Measurements from ENCODE around the gene GNAI2.
"Not testable (repeated sequence)": the region's sequence is repeated elsewhere in the genome, so short reads cannot be mapped to it uniquely, and the experiment has no call there.

Gene GNAI2

DNA sequence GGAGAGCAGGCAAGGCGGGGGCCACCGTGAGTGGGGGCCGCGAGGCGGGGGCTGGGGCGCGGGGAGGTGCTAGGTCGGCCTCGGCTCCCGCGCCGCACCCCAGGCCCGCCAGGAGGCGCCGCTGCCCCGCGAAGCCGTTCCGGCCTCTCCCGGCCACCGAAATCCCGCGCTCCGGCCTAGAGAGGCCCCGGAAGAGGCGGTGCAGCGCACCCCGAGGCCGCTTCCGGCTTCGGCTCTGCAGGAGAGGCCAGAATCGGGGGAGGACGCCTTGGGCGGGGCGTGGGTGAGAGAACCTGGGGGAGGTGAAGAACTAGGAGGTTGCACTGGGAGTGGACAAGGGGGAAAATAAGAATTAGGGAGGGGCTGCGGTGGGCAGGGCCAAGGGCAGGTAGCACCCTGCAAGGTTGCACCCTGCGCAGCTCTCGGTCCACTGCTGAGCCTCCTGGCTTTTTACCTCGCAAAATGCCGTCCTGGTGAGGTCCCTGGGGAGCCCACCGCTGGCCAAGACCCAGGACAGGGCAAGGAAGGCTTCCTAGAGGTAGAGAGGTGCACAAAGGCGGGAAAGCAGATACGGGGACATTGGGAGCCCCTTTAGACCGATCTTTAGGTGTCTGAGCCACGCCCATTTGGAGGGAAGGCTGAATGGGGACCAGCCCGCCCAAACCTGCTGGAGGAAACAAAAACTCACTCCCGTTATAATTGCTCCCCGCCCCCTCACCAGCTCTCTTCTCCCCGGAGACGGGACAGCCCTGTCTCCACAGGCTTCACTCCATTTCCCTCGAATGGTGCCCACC, 8.4 kb upstream of the GNAI2 start:
- DNase-seq: peak; percentile 92 to 93

DNA sequence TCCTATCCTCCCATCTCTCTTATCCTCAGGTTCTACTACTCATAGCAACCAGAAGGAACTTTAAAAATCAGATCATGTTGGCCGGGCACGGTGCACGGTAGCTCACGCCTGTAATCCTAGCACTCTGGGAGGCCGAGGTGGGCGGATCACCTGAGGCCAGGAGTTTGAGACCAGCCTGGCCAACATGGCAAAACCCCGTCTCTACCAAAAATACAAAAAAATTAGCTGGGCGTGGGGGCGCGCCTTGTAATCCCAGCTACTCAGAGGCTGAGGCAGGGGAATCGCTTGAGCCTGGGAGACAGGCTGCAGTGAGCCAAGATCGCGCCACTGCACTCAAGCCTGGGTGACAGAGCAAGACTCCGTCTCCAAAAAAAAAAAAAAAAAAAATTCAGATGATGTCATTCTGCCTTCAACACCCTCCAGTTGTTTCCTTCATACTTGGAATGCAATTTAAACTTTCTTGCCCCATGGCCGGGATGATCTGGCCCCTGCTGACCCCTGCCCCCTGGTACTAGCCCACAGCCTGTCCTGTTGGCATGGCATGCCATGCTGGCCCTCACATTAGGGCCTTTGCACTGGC, 7.7 kb upstream of the GNAI2 start:
- not testable (repeated sequence) for DNase-seq

DNA sequence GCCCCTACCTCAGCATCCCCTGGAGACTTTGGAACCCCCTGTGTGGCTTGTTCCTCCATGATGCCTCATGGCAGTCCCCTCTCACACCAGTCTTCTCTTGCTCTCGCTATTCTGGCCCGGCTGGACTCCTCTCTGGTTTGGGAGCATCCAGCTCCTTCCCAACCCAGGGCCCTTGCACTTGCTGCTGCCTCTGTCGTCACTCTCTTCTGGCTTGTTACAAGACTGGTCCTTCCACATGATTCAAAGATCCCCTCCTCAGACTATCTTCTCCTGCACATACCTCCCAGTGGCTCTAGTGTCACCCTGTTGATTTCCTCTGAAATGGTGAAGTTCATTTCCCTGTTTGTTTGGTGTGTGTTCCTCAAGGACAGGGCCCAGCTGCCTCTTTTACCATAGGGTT, 6.5 kb upstream of the GNAI2 start:
- no peak for DNase-seq

DNA sequence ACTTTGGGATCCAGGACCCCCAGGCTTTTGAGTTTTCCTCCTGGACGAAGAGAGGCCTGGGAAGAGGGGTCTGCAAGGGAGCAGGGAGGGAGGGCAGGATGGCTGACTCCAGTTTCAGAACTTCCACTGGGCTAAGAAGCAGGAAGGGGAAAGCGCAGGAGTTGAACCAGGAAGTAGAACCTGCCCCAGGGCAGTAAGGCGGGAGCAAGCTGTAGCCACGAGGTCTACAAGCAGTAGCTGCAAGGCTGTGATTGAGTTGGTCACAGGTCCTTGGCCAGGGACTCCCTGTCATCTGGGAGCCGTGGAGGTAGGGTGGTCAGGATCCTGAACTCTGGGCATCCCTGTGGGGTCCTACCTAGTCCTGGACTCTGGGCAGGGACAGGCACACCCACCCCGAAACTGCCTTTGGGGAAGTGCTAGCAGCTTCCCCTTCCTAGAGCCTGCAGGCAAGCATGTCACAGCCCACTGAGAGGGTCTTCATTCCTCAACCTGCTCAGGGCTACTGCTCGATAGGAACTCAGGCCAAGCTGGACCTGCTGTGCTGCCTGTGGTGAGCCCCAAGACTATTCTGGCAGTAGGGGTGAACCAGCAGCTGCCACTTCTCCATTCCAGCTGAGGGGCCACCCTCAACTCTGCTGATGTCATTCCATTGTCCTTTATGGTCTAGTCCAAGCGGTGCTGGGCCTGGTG, 5.8 kb upstream of the GNAI2 start:
- peak in 1 of 2 donors; percentile 23 for DNase-seq

DNA sequence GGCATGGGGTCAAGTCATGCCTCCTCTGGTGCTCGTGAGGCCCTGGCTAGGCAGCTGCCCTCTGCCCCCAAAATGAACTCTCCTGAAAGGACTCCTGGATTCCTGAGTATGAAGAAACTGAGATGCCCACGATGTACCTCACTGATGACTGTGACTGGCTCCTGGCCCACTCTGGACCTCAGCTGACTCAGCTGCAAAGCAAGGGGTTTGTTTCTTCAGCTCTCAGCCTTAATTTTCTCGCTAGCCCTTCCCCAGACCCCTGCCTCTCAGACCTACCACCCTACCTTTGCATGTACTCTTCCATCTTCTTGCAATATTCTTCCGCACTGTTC, 5.2 kb upstream of the GNAI2 start:
- DNase-seq: no peak

DNA sequence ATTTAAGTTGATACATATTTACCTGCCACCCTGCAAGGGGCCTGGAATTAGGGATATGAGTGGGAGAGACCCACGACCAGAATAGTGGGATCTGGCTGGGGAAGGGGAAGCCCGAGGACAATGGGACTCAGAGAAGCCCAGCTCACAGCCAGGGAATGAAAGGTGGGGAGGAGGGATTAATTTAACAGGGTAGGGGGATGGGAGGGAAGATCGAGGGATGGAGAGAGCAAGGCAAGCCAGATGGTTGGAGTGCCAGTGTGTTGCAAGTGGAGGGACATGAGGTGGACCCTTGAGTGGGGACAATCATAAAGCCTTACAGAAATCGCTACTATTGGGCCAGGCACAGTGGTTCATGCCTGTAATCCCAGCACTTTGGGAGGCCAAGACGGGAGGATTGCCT, 4.4 kb upstream of the GNAI2 start:
- DNase-seq: no peak

DNA sequence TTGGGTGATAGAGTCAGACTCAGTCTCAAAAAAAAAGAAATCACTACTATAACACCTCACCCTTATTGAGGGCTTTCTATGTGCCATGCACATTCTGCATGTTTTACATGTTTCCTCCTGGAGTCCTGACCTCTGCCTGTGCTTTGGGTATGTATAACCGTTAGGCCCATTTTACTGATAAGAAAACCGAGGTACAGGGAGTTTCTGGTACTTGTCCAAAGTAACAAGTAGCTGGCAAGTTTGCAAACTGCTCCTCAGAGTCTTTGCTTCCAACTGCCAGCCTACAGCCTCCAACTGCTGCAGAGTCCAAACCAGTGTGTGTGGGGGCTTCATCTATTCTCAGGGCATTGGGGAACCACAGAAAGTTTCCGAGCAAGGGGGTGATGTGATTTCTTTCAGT, 3.7 kb upstream of the GNAI2 start:
- no peak for DNase-seq

DNA sequence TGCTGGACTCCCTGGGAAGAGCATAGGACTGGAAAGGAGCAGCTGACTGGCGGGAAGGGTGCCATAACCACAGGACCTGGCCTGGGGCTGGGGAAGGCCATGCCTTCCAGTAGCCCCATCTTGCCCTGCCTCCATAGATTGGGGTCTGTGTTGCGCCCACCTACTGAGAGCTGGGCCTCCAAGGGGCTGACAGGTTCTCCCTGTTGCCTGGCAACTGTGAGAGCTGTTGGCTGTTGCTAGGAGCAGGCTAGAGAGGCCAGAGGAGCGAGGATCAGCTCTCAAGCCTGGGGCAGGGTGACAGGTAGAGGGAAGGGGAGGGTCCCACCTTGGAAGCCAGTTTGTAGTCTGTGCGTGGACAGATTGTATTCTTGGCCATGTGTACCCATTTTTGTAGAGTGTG, 2.8 kb upstream of the GNAI2 start:
- DNase-seq: no peak

DNA sequence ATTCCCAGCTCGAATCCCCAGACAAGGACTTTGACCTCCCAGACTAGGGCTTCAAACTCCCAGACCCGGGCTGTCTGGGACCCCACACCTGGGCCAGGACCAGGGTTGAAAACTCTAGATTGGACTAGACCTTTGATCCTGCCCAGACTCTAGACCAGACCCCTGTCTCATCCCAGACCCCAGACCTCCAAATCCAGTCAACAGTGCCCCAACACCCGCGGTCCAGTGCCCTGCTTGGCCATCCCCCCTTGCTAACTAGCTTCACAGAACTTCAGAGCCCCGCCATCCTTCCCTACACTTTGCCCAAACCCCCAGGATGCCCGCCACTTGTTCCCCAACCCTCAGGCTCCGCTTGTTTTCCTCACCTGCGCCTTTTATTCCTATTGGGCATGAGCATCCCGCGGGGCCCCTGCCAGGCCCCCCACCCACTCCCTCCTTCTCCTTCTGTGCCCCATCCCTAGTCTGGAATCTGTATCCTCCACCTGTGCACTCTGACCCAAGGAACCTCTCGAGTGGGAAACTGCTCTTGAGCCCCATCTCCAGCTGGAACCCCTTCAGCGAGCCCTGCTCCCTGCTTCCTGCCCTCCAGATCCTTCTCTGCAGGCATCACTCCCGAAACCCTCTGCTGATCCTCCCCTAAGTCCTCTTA, 604 bp downstream of the GNAI2 start:
- no peak for DNase-seq

DNA sequence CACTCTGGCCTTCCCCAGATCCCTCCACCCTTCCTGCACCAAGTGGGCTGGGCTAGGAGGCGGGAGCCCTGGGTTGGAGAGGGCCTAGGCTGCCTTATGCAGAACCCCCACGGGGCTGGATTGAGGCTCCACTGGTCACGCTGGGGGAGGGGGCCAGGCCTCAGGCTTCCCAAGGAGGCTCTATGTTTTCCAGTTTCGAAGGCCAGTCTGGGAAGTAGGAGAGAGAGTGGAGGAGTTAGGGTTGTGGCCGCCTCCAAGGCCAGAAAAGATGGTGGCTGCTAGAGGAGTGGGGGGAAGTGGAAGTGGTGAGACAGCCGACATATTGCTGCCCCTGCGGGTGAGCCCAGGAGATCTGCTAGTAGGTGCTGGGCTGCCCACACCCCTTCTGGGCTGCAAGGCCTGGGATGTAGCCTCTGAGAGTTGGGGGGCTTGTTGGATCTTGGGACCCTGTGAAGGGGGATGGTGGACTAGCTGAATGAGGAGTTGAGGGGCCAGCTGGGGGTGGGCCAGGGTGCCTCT, 1.2 kb downstream of the GNAI2 start:
- peak in 1 of 2 donors; percentile 34 for DNase-seq

DNA sequence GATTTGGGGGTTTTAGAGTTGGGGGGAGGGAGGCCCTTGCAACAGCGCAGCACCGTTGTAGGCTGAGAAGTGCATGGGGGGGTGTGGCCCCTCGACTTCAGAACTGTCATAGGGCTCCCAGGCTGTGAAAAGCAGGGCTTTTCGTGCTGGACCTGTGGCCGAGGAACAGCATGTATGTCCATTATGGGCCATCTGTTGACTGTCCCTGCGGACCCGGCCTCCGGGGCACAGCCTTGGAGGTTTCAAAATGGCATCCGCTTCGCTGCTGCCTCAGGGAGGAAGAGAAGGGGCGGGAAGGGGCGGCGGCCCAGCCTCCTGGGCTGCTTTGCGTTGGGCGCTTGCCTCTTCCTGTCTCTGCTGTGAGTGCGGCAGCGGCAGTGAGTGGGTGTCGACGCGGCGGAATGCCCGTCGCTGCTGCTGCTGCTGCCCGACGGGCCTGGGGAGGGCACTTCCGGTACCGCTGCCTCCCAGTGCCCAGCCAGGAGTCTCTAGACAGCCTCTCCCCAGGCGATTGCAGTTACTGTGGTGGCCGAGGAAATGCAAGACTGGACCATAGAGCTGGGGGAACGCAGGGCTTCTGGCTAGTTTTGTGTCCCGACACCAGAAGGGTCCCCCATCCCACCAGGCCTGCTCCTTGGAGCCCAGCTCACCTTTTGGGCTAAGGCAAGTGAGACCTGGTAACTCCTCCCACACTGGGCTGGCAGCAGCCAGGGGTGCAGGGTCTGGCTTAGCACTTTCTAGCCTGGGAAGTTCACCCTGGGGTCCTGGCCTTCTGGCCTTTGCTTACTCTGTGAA, 1.9 kb downstream of the GNAI2 start:
- peak; percentile 87 to 88 for DNase-seq

DNA sequence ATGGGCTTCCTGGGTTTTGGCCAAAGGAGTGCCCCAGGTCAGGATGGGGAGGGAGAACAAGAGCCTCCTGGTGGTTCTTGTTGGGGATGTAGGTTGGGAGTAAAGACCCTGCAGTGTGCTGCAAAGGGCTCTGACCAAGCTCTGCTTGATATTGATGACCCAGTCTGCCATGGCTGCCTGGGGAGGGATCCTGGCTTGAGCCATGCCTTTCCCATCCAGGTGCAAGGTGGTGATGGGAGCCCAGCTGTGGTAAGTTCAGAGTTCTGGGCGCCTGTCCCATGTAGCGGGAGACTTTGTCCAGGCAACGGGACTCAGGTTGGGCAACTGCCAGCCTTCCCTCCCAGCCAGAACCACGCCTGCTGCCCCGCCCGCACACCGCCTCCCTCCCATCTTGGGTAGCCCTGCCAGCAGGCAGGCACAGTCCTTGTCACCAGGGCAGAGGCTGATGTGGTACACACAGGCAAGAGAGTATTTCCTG, 2.6 kb downstream of the GNAI2 start:
- DNase-seq: peak in 1 of 2 donors; percentile 49

DNA sequence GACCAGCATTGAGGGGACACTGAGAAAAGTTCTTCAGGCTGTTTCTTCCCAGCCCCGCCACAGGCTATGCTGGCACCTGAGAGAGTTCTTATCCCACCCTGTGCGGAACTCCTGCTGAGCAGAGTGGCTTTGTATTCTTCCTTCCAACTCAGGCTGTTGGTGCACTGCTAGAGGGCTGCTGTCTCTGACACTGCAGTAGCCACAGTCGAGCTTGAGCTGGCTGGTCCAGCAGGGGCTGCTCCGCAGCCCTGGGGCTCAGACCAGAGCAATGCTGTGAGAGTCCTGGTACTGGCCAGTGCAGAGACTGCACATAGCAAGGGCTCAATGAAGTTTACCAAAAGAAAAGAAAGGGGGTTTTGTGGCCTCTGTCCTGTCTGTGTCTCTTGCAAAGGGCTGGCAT, 3.6 kb downstream of the GNAI2 start:
- DNase-seq: no peak

DNA sequence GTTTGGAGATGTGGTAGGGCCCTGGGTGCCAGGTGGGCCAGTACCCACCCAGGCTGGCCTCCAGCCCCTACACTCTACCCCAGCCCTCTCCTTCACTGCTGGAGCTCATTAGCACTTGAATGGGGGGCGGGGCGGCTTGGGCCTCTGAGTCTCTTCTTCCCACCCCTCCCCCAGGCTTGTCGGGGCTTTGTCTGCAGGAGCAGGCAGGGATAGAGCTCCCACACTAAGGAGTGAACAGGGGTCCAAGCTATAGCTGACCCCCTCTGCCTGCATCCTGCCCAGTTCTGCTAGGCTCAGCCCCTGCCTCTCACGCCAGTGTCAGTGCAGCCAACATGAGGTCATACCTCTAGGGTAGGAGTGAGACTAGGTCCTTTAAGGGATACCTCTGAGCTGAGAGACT, 5.2 kb downstream of the GNAI2 start:
- DNase-seq: no peak

DNA sequence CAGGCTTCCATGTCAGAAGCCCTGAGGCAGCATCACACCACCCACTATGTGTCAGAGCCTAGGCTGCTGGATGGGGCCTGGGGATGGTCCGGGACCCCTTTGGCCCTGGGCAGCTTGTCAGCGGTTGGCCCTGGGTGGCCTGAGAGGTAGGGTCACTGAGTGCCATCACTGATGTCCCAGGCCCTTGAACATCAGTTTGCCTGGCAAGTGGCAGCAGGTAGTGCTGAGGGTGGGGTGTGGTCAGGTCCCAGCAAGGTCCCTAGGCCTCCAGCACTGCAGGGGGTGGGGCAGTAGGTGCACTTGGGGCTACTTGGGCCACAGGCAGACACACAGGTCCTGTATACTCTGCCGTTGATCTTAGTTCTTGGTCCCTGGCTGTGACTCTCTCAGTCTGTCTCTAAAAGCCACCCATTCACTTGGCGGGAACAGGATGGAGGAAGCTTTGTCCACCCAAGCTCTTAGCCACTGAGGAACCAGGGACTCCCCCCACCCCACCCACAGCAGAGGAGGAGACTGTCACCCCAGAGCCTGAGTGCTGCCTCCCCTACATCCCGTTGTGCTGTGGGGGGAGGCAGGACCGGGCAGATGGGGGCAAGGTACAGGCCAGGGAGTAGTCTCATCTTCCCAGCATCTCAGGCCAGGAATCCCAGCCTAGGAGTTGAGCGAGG, 5.8 kb downstream of the GNAI2 start:
- DNase-seq: no peak

DNA sequence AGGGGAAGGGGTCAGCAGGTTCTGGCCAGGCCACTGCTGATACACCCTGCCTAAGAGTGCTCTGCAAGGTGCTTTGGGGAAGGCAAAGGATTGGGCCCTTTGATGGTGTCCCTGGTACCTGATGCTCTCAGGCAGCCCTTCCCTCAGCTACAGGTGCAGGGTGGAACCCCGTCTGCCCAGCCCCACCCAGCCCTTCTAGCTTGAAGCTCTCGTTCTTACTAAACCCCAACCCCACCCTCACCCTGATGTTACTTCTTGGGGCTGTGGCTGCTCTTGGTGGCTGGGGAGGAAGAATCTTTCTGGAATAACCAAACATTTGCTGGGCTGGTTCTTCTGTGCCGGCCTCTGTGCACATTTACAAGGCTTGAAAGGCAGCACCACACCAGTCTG, 6.4 kb downstream of the GNAI2 start:
- DNase-seq: no peak

DNA sequence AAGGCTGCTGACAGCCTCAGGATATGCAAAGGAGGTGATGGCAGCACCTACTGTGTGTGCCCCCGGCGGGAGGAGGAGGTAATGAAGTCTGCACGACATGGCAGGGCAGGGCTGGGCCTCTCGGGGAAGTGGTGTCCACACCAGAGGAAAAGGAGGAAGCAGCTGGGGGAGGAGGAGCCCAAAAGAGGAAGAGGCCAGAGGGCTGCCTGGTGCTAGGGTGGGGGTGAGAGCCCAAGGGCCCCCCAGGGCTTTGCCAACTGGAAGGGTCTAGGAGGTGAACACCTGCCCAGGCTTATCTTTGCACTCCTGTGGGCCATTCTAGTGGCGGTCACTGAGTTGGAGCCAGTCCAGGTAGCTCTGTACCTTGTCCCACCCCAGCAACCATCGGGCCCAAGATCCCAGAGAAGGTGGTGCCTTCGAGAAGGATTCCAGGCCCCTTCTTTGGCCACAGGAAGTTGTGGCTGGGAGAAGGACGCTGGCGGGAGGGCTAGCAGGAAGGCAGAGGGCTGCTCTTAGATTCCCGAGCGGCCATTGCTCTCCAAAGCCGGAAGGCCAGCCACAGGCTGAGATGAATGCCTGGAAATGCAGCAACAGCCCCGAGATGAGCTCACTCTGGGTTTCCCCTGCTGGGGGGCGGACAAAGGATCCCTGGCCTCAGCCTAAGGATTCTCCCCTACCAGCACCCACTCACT, 7.0 kb downstream of the GNAI2 start:
- peak; percentile 48 to 86 for DNase-seq

DNA sequence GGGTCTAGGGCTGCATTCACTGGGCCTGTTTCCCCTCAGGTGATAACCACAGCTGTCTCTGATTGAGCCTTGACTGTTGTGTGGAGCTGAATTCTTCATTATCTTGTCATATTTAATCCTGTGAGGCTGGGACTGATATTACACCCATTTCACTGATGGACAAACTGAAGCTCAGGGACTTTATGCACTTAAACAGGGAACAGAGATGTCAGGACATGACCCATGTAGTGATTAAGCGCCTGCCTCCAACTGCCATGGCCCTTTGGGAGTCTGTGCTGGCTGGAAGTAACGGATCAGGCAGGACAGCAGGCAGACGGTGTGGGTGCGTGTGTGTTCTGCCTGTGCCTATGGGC, 7.5 kb downstream of the GNAI2 start:
- no peak for DNase-seq

DNA sequence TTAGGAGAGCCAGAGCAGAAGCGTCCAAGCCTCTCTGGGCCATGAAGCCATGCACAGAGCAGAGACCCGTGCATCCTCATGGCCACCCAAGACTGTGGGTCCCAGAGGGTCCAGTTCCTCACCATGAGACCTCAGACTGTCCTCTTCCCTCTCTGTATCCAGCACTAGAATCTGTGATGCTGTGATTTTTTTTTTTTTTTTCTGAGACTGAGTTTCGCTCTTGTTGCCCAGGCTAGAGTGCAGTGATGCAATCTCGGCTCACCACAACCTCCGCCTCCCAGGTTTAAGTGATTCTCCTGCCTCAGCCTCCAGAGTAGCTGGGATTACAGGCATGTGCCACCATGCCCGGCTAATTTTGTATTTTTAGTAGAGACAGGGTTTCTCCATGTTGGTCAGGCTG, 8.8 kb downstream of the GNAI2 start:
- not testable (repeated sequence) for DNase-seq

DNA sequence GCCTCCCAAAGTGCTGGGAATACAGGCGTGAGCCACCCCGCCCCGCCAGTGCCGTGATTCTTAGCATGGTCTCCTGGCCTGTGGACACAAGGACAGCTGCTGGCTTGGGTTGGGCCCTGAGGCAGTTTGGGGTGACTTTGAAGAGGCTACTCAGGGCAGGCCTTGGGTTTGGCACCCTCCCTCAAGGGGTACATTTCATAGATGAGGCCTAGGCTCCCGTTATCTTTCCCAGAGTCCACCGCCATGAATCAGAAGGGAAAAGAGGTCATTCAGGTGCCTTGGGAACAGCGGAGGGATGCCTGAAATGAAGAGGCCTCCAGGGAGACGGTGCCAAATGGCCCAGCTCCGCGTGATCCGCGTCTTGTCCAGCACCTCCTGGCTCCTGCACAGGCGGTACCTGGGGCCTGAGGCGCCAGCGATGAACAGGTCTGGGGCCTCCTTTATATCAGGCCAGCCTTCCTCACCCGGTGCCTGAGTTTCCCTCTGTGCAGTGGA, 9.3 kb downstream of the GNAI2 start:
- DNase-seq: no peak

DNA sequence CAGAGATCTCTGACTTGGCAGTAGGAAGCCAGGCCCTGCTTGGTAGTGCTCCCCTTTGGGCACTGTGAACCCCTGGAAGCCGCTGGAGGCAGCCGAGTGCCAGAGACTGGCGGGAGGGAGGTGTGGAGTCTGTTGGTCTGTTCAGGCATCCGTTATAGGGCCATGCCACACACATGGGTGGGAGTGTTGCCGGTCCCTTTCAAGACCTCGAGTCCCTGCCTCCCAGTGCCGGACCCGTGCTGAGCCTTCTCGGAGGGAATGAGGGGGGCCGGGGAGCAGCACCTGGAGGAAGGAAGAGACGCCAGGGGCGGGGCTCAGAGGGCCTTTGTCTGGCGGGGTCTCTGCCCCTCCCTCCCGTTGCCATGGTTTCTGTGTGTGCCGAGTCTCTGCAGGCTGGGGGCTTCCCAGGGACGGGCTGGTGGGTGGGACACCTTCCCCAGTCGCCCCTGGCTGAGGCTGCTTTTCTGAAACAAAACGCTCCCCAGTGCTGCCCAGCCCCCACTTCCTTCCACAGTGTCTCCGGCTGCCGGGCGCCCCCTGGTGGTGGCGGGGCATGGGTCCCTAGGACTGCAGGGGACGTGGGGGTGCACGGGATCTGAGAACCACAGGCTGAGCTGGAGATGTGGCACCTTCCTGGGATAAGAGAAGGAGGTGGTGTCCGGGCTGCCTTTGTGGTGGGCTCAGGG, 10.0 kb downstream of the GNAI2 start:
- peak; percentile 90 to 93 for DNase-seq
